Stimulated activated CD4-positive, alpha-beta T cell treated with anti-CD3 and anti-CD28 coated beads, Interleukin-1b, Interleukin-23, amount 100 ng/mL, for 24 hours (primary cell): Measurements from ENCODE around the gene BCOR.

ENCODE experiments used
- DNase-seq, 4 experiments: peaks; one replicate each; pipeline ENCODE4 v3.0.0-alpha.2; 2020; ENCODE audit warnings: low read depth in 4 of 4, low spot score in 1 of 4

The BCOR gene

GRCh38 chrX:40066700-40067099 is 31.1 kb downstream of the BCOR start:
- no peak for DNase-seq

DNA sequence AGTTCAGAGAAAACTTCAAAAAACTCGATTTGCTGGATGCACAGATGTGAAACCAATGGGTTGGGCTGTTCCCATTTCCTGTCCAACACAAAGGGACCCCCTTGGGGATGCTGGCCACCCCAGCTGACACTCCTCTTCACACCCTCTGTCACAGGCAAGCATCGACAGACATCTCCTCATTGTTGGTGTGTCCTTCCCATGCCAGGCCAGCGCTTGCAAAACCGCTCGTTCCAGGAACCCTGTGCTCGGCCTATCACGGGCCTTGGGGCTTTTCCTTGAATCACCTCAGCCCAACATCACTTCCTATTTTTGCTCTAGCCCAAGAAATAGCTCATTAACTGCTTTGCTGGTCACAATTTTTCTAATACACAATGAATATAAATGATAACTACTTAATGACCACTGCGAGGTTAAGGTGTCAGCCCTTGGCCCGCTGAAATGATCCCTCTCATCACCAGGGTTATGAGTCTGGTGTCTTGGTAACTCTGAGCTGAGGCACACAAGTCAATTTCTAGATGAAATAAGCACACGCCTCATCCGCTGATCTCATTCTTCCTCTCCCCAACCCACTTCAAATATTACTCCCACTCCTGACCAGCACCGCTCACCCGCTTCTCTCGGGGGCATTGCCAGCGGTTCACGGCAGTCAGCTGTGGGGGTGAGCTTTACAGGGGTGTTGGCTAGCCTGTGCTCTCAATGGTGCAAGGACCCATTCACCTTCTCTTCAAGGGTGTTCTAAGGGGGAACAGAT is 32.3 kb downstream of the BCOR start:
- DNase-seq = no peak

DNA sequence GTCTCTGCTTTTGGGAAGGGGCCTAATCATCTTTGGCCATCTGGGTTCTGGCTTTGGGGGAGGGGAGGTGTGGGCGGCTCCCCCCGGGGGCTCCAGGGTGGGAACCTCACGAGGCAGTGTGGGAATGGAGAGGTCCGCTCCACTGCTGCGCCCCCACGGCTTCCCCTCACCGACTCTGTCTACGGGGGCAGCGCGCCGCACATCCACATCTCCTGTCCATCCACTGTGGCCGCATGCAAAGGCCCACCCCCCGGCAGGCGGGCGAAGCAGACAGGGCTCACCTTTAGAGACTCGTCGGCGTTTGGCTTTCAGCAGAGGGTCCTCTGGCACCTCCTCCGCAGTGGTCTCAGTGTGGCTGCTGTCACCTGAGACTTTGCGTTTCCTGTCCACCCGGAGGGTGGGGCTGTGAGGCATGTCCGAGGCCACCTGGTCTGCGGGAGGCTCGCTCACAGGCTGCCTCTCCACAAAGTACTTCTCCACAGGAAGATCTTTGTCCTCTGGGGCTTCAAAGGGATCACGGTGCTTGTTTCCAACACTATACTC is 33.6 kb downstream of the BCOR start:
- no peak for DNase-seq

- no peak for DNase-seq
These were observed 34.2 kb downstream of the BCOR start for GRCh38 chrX:40063555-40063954.

DNA sequence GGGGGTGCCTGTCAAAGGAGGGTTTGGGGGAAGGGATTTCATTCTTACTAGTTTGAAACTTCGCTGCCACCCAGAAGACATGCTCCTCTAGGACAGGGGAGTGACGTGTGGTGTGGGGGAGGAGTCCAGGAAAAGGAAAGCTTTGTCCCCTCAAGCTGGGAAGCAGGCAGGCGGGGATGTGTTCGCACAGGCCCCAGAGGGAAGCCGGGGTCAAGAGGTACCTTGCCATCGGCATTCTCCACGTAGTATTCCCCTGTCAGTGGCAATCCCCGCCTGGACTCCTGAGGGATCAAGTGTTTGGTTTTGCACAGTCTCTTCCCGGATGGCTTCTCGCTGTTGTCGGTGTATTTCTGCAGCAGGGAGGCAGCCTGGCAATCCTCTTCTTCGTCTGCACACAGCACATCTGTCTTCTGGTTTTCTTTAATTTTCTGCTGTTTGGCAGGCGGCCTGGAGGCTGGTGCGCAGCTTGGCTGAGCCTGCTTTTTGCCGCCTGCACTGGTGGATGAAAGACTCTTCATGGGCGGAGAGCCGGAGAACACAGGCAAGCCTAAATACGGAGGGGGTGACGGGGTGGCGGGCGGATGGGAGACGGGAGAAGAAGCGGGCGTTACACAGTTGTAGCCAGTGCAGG is 35.1 kb downstream of the BCOR start:
- no peak for DNase-seq

DNA sequence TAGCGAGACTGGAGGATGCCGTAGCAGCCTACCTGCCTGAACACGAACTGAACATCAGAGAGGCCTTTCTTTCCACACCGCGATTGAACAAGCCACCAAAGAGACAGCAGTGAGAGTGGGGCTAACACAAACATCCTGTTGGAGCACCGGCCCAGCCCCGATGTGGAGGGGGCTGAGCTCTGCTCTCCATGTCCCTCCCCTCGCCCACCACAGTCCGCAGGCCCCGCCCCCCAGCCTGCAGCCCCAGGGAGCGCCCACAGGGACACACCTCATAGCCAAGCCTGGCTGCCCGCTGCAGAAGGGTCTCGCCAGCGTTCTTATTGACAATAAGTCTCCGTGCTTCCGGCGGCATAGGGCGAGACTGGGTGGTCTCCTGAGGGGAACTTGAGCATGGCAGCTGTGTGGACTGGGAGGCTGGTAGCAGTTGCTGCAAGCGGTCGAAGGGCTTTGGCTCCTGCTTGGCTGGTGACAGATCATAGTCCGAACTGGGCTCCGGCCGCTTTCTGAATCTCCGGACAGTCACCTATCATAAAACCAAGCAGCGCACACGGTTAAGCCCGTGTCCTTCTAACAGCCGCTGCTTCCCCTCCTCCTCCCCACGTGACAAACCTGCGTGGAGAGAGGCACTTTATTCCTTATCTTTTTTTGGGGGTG is 35.8 kb downstream of the BCOR start:
- no peak for DNase-seq

DNA sequence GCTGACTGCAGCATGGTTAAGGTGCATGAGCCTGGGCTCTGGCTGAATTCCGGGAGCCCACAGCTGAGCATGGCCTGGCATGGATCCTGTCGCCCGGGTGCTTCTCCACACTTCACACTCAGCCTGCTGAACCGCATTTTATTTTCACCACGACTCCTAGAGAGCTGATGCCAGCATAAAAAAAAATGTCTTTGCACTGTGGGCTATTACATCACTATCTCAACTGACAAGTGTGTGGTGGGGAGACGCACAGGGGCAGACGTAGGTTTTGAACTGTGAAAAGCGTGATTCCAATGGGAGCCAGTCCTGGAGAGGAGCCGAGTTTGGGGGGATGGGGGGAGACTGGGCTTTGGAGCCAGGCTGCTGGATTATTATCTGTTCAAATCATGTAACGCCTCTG is 36.8 kb downstream of the BCOR start:
- no peak for DNase-seq

DNA sequence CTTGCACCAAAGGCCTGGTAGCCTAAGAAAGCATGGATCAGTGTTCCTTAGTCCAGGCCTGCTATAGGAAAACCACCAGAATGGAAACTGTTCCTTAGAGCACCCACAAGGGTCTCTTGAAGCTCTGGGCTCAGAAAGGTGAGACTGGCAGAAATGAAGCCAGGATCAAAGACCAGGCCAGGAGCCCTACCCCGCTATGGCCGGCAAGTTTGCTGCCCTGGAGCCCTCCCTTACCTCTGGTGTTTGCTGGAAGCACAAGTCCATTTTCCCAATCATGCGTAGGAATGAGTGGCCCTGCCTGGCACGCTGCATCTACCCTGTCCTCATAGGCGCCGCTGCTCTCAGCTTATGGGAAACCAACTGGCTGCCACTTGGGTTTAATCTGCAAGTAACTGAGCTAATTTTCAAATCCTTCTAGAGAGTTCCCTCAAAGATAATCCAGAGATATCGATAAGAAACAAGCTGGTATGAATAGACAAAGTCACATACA is 37.4 kb downstream of the BCOR start:
- DNase-seq = no peak

- DNase-seq = no peak
These were observed 39.0 kb downstream of the BCOR start for GRCh38 chrX:40058719-40059118.

GRCh38 chrX:40057405-40057804 is 40.4 kb downstream of the BCOR start:
- no peak for DNase-seq

DNA sequence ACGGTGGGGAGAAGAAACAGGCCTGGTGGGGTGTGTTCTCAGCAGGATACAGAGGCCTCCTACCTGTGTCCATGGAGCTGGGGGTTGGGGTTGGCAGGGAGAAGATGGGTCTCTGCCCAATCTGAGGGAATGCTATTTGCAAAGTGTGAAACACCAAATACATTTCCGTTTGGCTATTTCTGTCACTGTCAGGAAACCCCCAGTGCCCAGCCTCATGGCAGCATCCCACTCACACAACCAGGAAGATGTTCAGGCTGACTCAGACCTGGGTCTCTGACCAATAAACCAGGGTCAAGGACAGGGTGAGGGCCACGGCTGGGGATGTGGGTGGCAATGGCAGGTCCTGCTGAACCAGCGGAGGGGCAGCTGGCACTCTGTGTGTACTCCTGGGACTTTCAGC is 41.3 kb downstream of the BCOR start:
- no peak for DNase-seq

GRCh38 chrX:40055495-40055894 is 42.3 kb downstream of the BCOR start:
- no peak for DNase-seq

- no peak for DNase-seq
These were observed 43.0 kb downstream of the BCOR start for GRCh38 chrX:40054793-40055192.

DNA sequence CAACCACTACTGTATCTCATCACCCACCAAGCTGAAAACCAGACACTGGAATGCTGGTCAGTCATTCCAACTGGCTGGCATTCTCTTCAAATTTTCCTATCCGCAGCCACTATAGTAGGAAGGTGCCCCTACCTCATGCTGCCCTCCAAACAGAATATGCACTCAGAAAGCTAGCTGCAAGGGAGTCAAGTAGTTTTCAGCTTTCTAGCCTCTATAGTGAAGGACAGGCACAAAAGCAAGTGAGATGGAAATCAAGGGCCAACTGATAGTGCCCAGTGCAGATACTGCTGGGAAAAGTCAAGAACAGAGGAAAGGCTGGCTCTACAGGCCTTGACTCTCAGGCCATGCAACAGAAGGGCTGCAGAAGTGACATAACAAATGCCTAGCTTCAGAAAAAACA is 47.2 kb downstream of the BCOR start:
- no peak for DNase-seq

DNA sequence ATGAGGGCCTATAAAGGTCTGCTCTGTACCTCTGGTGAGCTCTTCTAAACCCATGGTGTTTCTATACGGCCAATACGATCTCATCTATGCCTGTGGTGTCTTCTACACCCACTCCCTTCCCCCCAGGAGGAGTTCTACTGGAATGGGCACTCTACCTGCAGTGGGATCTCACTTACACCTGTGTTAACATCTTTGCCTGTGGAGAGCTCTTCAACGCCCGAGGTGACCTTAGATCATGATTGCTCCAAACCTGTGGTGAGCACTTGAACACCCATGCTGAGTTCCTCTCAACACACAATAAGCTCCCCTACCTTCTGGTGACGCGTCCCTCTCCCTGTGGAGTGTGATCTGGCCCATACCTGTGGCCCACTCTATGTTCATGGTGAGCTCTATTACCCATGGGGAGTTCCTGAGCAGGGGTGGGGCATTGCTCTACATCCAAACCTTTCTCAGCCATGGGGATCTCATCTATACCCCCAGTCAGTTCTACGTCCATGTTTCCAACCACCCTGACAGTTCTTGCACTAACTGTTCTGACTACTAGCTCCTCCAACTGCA is 48.6 kb downstream of the BCOR start:
- DNase-seq = no peak

- no peak for DNase-seq
These were observed 50.3 kb downstream of the BCOR start for GRCh38 chrX:40047485-40047884.

DNA sequence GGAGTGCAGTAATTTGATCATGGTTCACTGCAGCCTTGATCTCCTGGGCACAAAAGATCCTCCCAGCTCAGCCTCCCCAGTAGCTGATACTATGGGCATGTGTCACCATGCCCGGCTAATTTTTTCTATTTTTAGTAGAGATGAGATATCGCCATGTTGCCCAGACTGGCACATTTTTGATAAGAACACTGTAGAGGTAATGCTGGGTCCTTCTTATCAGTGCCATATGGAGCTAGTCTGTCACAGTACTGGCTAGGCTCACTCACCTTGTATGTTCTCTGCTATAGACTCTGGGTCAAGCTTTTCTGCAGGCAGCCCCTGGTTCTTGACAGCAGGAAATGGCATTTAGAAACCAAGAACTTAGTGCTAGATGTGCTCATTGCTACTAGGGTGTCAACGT is 53.9 kb downstream of the BCOR start:
- DNase-seq = no peak

GRCh38 chrX:40041915-40042314 is 55.8 kb downstream of the BCOR start:
- no peak for DNase-seq

DNA sequence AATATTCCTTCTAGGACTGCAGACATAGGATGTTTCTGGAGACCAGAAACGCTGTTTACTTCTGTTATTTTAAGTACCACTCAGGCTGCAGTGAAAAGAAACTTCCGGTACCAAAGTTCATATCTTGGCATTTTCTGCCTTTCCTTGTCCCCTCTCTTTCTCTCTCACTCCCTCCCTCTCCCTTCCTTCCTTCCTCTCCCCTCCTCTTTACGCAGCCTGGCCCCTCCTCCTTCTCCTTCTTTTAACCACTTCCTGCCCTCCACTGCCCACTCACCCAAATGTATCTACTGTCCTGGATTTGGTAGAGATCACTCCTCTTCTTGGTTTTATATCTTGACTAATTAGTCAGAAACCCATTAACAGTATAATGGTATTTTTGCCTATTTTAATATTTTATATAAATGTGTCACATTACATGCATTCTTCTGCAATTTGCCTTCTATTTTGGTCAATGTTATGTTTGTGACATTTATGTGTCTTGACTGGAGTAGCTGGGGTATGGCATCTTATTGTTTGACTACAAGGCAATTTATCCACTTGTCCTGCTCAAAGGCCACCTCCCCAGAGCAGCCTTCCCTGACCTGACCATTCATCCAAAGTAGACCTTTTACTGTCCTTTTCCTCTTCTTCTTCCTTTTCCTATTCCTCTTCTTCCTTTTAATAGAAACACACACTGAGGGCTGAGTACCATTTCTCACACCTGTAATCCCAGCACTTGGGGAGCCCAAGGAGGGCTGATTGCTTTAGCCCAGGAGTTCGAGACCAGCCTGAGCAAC is 56.9 kb downstream of the BCOR start:
- no peak for DNase-seq

- DNase-seq = no peak
These were observed 57.9 kb downstream of the BCOR start for GRCh38 chrX:40039887-40040286.

- no peak for DNase-seq
These were observed 60.4 kb downstream of the BCOR start for GRCh38 chrX:40037367-40037766.
